DND-41 (cell line): Measurements from ENCODE around the gene ZFAND4.

Experiments used
- ATAC-seq: fragments of 200-7000 bp; cut with Tn5 transposase; 3 replicates; pipeline ENCODE4 v1.9.1; 2021; ENCODE audit warnings: low read depth; ENCODE audit not compliant: insufficient read depth
- DNase-seq: peaks from one replicate; pipeline ENCODE4 v3.0.0-alpha.2; 2020
- H2AFZ ChIP-seq: 2 replicates; pipeline ENCODE4 v1.6.0; 2012; ENCODE audit warnings: low read depth, low read length
- H3K27ac ChIP-seq: 2 replicates; pipeline ENCODE4 v1.5.1; 2012; ENCODE audit warnings: low read length, inconsistent platforms
- H3K27me3 ChIP-seq: fragments of 200-600 bp; sonication (generic); 2 replicates; pipeline ENCODE4 v1.6.0; 2012; ENCODE audit warnings: low read length, mild to moderate bottlenecking, inconsistent platforms; ENCODE audit not compliant: insufficient read depth, poor library complexity
- H3K36me3 ChIP-seq: 2 replicates; pipeline ENCODE4 v1.5.1; 2012; ENCODE audit warnings: low read length, inconsistent platforms; ENCODE audit not compliant: insufficient read depth
- H3K4me1 ChIP-seq: 2 replicates; pipeline ENCODE4 v1.5.1; 2012; ENCODE audit warnings: mild to moderate bottlenecking, low read length; ENCODE audit not compliant: insufficient read depth
- H3K4me2 ChIP-seq: 2 replicates; pipeline ENCODE4 v1.6.0; 2012; ENCODE audit warnings: mild to moderate bottlenecking, moderate library complexity, low read length, inconsistent platforms; ENCODE audit not compliant: insufficient read depth
- H3K4me3 ChIP-seq, 2 experiments: fragments of 200-600 bp in 1 of 2; shearing (Covaris generic) in 1 of 2; 2 replicates each; pipeline ENCODE4 v1.5.1; 2012 to 2016; ENCODE audit warnings: inconsistent platforms in 2 of 2, low read length in 2 of 2, mild to moderate bottlenecking in 2 of 2, low read depth in 1 of 2, moderate library complexity in 1 of 2
- H3K79me2 ChIP-seq: 2 replicates; pipeline ENCODE4 v1.6.0; 2012; ENCODE audit warnings: low read length, inconsistent platforms; ENCODE audit not compliant: insufficient read depth
- H3K9ac ChIP-seq: 2 replicates; pipeline ENCODE4 v1.6.0; 2012; ENCODE audit warnings: low read depth, mild to moderate bottlenecking, inconsistent platforms, low read length, moderate library complexity
- H3K9me3 ChIP-seq: 2 replicates; pipeline ENCODE4 v1.5.1; 2012; ENCODE audit warnings: low read length, moderate library complexity, mild to moderate bottlenecking, inconsistent platforms; ENCODE audit not compliant: insufficient read depth, severe bottlenecking
- H4K20me1 ChIP-seq: 2 replicates; pipeline ENCODE4 v1.6.0; 2012; ENCODE audit warnings: low read length; ENCODE audit not compliant: insufficient read depth
- EZH2 ChIP-seq: IDR thresholded peaks from 3 replicates; pipeline ENCODE4 v1.6.1; 2012; ENCODE audit warnings: borderline replicate concordance, low read depth, mild to moderate bottlenecking, moderate library complexity, low read length, inconsistent platforms; ENCODE audit not compliant: severe bottlenecking
- TF ChIP-seq, protein P1 (sequence below): IDR thresholded peaks from 2 replicates; pipeline ENCODE4 v1.5.1; 2012; ENCODE audit warnings: borderline replicate concordance, low read length, moderate library complexity, mild to moderate bottlenecking; ENCODE audit not compliant: poor library complexity, severe bottlenecking; ENCODE audit errors: extremely low read depth

ZFAND4 gene

DNA sequence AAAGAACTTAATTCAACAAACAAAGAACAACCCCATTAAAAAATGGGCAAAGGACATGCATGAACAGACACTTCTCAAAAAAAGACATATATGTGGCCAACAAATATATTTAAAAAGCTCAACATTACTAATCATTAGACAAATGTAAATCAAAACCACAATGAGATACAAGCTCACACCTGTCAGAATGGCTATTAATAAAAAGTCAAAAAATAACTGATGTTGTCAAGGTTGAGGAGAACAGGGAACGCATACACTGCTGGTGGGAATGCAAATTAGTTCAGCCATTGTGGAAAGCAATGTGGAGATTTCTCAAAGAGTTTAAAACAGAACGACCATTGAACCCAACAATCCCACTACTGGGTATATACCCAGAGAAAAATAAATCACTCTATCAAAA lies 19.1 kb downstream of the ZFAND4 start:
- ATAC-seq (no peak), DNase-seq (no peak)
- Histone ChIP-seq H3K4me1 (no peaks in the 10 kb centered on the region), H3K79me2 (peaks cover 13% of the 10 kb centered on the region), H4K20me1 (no peaks in the 10 kb centered on the region), H2AFZ (no peak overlapping the region), H3K4me3 (no peak overlapping the region), H3K4me2 (no peak overlapping the region), H3K9ac (no peak overlapping the region), H3K27ac (no peak overlapping the region), H3K9me3 (no peaks in the 10 kb centered on the region), H3K36me3 (peaks cover 14% of the 10 kb centered on the region), H3K27me3 (no peaks in the 10 kb centered on the region)
- TF ChIP-seq, protein P1, sequence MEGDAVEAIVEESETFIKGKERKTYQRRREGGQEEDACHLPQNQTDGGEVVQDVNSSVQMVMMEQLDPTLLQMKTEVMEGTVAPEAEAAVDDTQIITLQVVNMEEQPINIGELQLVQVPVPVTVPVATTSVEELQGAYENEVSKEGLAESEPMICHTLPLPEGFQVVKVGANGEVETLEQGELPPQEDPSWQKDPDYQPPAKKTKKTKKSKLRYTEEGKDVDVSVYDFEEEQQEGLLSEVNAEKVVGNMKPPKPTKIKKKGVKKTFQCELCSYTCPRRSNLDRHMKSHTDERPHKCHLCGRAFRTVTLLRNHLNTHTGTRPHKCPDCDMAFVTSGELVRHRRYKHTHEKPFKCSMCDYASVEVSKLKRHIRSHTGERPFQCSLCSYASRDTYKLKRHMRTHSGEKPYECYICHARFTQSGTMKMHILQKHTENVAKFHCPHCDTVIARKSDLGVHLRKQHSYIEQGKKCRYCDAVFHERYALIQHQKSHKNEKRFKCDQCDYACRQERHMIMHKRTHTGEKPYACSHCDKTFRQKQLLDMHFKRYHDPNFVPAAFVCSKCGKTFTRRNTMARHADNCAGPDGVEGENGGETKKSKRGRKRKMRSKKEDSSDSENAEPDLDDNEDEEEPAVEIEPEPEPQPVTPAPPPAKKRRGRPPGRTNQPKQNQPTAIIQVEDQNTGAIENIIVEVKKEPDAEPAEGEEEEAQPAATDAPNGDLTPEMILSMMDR = no peak
- TF ChIP-seq EZH2 = no peak

DNA sequence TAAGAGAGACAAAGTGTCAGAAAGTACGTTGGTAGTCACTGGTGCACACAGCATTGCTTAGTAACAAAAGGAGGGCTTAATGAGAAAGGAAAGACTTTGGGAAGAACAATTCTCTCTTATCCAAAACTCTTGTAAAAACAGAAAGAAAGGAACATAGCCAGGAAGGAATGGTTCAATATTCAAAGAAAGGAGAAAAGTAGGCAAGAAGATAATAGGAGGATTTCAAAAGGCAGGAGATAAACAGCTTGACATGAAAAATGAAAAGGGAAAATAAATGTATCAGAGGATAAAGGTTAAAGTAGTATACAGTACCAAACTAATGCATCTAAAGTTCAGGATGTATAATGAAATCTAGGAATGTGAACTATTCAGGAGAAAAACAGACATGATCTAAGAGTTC lies 20.1 kb downstream of the ZFAND4 start:
- no peaks in the 10 kb centered on the region for H3K4me1 ChIP-seq

DNA sequence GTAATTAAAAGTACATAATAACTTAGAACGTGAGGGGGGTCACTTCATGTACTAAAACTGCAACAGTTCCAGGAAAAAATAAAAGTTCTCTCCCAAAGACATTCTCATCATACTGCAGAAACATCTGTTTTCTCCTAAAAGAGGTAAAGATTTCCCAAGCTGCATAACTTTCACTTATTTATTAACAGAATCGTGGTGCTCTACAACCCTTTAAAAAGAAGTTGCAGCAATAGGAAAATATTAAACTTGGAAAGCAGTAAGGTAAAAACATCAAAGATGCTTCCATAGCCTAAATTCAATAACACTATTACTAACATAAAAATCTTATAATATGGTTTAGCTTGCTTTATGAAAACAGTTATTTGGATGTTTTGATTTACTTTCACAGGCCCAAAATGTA lies 23.3 kb downstream of the ZFAND4 start:
- peaks cover 8% of the 10 kb centered on the region for H3K79me2 ChIP-seq
- H3K4me3 ChIP-seq = no peak overlapping the region
- DNase-seq (no peak), ATAC-seq (no peak)
- peaks cover 36% of the 10 kb centered on the region; the same call in 1 of the 2 replicates for H3K36me3 ChIP-seq
- TF ChIP-seq, protein P1 = no peak
- TF ChIP-seq EZH2 = no peak
- no peak overlapping the region for H3K9ac ChIP-seq
- no peaks in the 10 kb centered on the region for H3K9me3 ChIP-seq
- H3K27me3 ChIP-seq = no peaks in the 10 kb centered on the region
- H2AFZ ChIP-seq = no peak overlapping the region
- H3K27ac ChIP-seq = no peak overlapping the region
- H4K20me1 ChIP-seq = no peaks in the 10 kb centered on the region
- H3K4me1 ChIP-seq = no peaks in the 10 kb centered on the region
- no peak overlapping the region for H3K4me2 ChIP-seq

More for the DNA sequence above, 20.1 kb downstream of the ZFAND4 start:
- no peaks in the 10 kb centered on the region for H3K27me3 ChIP-seq
- TF ChIP-seq, protein P1 = no peak
- TF ChIP-seq EZH2 = no peak
- no peak for DNase-seq
- no peak overlapping the region for H3K9ac ChIP-seq
- H2AFZ ChIP-seq = no peak overlapping the region
- H3K27ac ChIP-seq = no peak overlapping the region
- peaks cover 8% of the 10 kb centered on the region for H3K79me2 ChIP-seq
- no peak overlapping the region for H3K4me3 ChIP-seq
- H3K9me3 ChIP-seq = no peaks in the 10 kb centered on the region
- H3K4me2 ChIP-seq = no peak overlapping the region
- no peaks in the 10 kb centered on the region for H4K20me1 ChIP-seq
- ATAC-seq = no peak
- peaks cover 18% of the 10 kb centered on the region; the same call in 1 of the 2 replicates for H3K36me3 ChIP-seq

DNA sequence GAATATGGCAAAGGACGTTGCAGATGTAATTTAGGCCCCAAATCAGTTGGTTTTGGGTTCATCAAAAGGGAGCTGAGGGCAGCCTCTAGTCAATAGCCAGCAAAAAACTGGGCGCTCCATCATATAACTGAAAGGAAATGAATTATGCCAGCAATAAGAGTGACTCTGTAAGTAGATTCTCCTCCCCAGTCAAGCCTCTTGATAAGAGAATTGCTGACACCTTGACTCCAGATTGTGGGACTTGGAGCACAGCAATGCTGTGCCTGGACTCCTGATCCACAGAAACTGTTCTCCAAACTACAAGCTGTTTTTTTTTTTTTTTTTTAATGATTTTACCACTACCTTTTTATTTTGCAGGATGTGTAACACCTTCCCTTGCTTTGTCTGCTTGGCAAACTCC lies 25.5 kb downstream of the ZFAND4 start:
- no peak for ATAC-seq
- Histone ChIP-seq H3K27me3 (no peaks in the 10 kb centered on the region), H3K4me2 (no peak overlapping the region)

More for the DNA sequence above, 25.5 kb downstream of the ZFAND4 start:
- Histone ChIP-seq H2AFZ (no peak overlapping the region), H3K4me1 (no peaks in the 10 kb centered on the region), H3K9me3 (no peaks in the 10 kb centered on the region), H3K79me2 (peaks cover 4% of the 10 kb centered on the region; the same call in 1 of the 2 replicates), H3K36me3 (peaks cover 36% of the 10 kb centered on the region; the same call in 1 of the 2 replicates), H3K27ac (no peak overlapping the region), H4K20me1 (no peaks in the 10 kb centered on the region), H3K9ac (no peak overlapping the region), H3K4me3 (no peak overlapping the region)
- TF ChIP-seq, protein P1 = no peak
- no peak for TF ChIP-seq EZH2
- no peak for DNase-seq
